Stimulated activated CD8-positive, alpha-beta memory T cell treated with anti-CD3 and anti-CD28 coated beads, Interleukin-4, amount 100 ng/mL, for 1 hour (primary cell): Measurements from ENCODE around the gene ART5.
"Not testable (repeated sequence)": the region's sequence is repeated elsewhere in the genome, so short reads cannot be mapped to it uniquely, and the experiment has no call there.

Source experiments
- DNase-seq, 2 donors: peaks; one replicate each; pipeline ENCODE4 v3.0.0-alpha.2; 2020; ENCODE audit warnings: low read depth in 2 of 2, low spot score in 1 of 2

ART5 gene

GRCh38 chr11:3622521-3622920 lies 19.3 kb downstream of the ART5 start:
- DNase-seq: no peak

- no peak for DNase-seq
These were observed 23.8 kb downstream of the ART5 start for GRCh38 chr11:3617990-3618389.

GRCh38 chr11:3616721-3617460 lies 24.9 kb downstream of the ART5 start:
- no peak for DNase-seq

GRCh38 chr11:3615998-3616397 lies 25.8 kb downstream of the ART5 start:
- DNase-seq: no peak

GRCh38 chr11:3614742-3615171 lies 27.0 kb downstream of the ART5 start:
- no peak for DNase-seq

- no peak for DNase-seq
These were observed 27.6 kb downstream of the ART5 start for GRCh38 chr11:3613998-3614741.

GRCh38 chr11:3611976-3612678 lies 29.7 kb downstream of the ART5 start:
- DNase-seq: no peak

- no peak for DNase-seq
These were observed 30.9 kb downstream of the ART5 start for GRCh38 chr11:3610846-3611245.

- no peak for DNase-seq
These were observed 32.2 kb downstream of the ART5 start for GRCh38 chr11:3609416-3610265.

- DNase-seq: no peak
These were observed 36.0 kb downstream of the ART5 start for GRCh38 chr11:3605771-3606203.

GRCh38 chr11:3605283-3605662 lies 36.5 kb downstream of the ART5 start:
- DNase-seq: no peak

- no peak for DNase-seq
These were observed 37.6 kb downstream of the ART5 start for GRCh38 chr11:3604167-3604566.

GRCh38 chr11:3600201-3600600 lies 41.6 kb downstream of the ART5 start:
- not testable (repeated sequence) for DNase-seq

- not testable (repeated sequence) for DNase-seq
These were observed 44.0 kb downstream of the ART5 start for GRCh38 chr11:3597743-3598142.

GRCh38 chr11:3591326-3591725 lies 50.5 kb downstream of the ART5 start:
- DNase-seq: not testable (repeated sequence)

- not testable (repeated sequence) for DNase-seq
These were observed 51.6 kb downstream of the ART5 start for GRCh38 chr11:3590193-3590592.

GRCh38 chr11:3588776-3589175 lies 53.0 kb downstream of the ART5 start:
- not testable (repeated sequence) for DNase-seq
